IMR-90 (cell line): ENCODE results near the gene SNED1. TPM values are rescaled to one million over a fixed set of nuclear protein-coding genes. Genes with fewer than 3 reads are reported as not detected.

Experiments
- ATAC-seq: fragments of 200-7000 bp; cut with Tn5 transposase; 2 replicates; pipeline ENCODE4 v1.9.1; 2020; ENCODE audit warnings: low read depth, mild to moderate bottlenecking, moderate library complexity
- BruUV-seq: library from RNA; stranded (reverse); fragments of 400-500 nt; replicated peaks from 2 replicates; lab custom pipeline; 2021; lab: Mats Ljungman, UMichigan
- CTCF ChIA-PET: fragments of 300-600 bp; formaldehyde crosslinking; extraction: SDS; loops from one replicate; lab custom pipeline; 2021; ENCODE audit warnings: antibody characterized with exemption; lab: Yijun Ruan, JAX
- POLR2A ChIA-PET: fragments of 300-600 bp; sonication (Branson Sonifier 250); formaldehyde crosslinking; loops from one replicate; lab custom pipeline; 2022; ENCODE audit warnings: antibody characterized with exemption; ENCODE audit not compliant: unreplicated experiment; lab: Charles Lee
- DNase-seq: peaks from one replicate; pipeline ENCODE4 v3.0.0; 2013
- H2AFZ ChIP-seq: replicated peaks from 2 replicates; pipeline ENCODE3; 2013; ENCODE audit warnings: low read length, mild to moderate bottlenecking; ENCODE audit not compliant: poor library complexity
- H2AK5ac ChIP-seq: 2 replicates; pipeline ENCODE4 v1.6.1; 2013; ENCODE audit warnings: low read depth, low read length, inconsistent platforms
- H2AK9ac ChIP-seq: replicated peaks from 2 replicates; pipeline ENCODE3; 2013; ENCODE audit warnings: mild to moderate bottlenecking, low read depth, low read length, moderate library complexity; ENCODE audit not compliant: poor library complexity
- H2BK120ac ChIP-seq: 2 replicates; pipeline ENCODE4 v1.6.1; 2013; ENCODE audit warnings: low read depth, low read length, inconsistent platforms
- H2BK15ac ChIP-seq: 3 replicates; pipeline ENCODE4 v1.6.1; 2013; ENCODE audit warnings: low read depth, low read length, inconsistent platforms
- H2BK20ac ChIP-seq: 2 replicates; pipeline ENCODE4 v1.6.1; 2013; ENCODE audit warnings: low read depth, mild to moderate bottlenecking, inconsistent platforms, low read length, moderate library complexity
- H2BK5ac ChIP-seq: 2 replicates; pipeline ENCODE4 v1.6.1; 2013; ENCODE audit warnings: mild to moderate bottlenecking, low read depth, low read length, inconsistent platforms; ENCODE audit not compliant: poor library complexity, severe bottlenecking
- H3K14ac ChIP-seq: replicated peaks from 2 replicates; pipeline ENCODE4 v1.6.1; 2013; ENCODE audit warnings: low read depth, low read length, inconsistent platforms
- H3K18ac ChIP-seq: 2 replicates; pipeline ENCODE4 v1.6.1; 2013; ENCODE audit warnings: low read depth, low read length, control low read depth
- H3K23ac ChIP-seq: 2 replicates; pipeline ENCODE4 v1.6.1; 2013; ENCODE audit warnings: low read depth, low read length, inconsistent platforms
- H3K27ac ChIP-seq: 2 replicates; pipeline ENCODE4 v1.5.1; 2013; ENCODE audit warnings: mild to moderate bottlenecking, control low read depth, low read length; ENCODE audit not compliant: insufficient read depth
- H3K27me3 ChIP-seq: 2 replicates; pipeline ENCODE4 v1.6.1; 2013; ENCODE audit warnings: low read length; ENCODE audit not compliant: control insufficient read depth, insufficient read depth
- H3K36me3 ChIP-seq: 2 replicates; pipeline ENCODE4 v1.6.1; 2013; ENCODE audit warnings: low read length, mixed read lengths; ENCODE audit not compliant: control insufficient read depth, insufficient read depth
- H3K4ac ChIP-seq: 2 replicates; pipeline ENCODE4 v1.6.1; 2013; ENCODE audit warnings: low read depth, low read length, inconsistent platforms
- H3K4me1 ChIP-seq: 2 replicates; pipeline ENCODE4 v1.6.1; 2013; ENCODE audit warnings: low read length, mixed read lengths; ENCODE audit not compliant: control insufficient read depth, insufficient read depth
- H3K4me2 ChIP-seq: 2 replicates; pipeline ENCODE4 v1.6.1; 2013; ENCODE audit warnings: low read depth, mild to moderate bottlenecking, control low read depth, low read length, moderate library complexity
- H3K4me3 ChIP-seq: 2 replicates; pipeline ENCODE4 v1.5.1; 2013; ENCODE audit warnings: low read depth, mild to moderate bottlenecking, control low read depth, low read length, moderate library complexity; ENCODE audit not compliant: insufficient read depth
- H3K56ac ChIP-seq: 2 replicates; pipeline ENCODE4 v1.6.1; 2013; ENCODE audit warnings: low read length, inconsistent platforms; ENCODE audit not compliant: insufficient read depth; ENCODE audit errors: extremely low read depth
- H3K79me1 ChIP-seq, 2 experiments: 2 replicates each; pipeline ENCODE4 v1.6.1; 2013; ENCODE audit warnings: low read length in 2 of 2, inconsistent platforms in 1 of 2, low read depth in 1 of 2
- H3K9ac ChIP-seq: 2 replicates; pipeline ENCODE4 v1.6.1; 2013; ENCODE audit warnings: low read depth, low read length, control low read depth
- H3K9me1 ChIP-seq: 2 replicates; pipeline ENCODE4 v1.6.1; 2013; ENCODE audit warnings: low read length, inconsistent platforms; ENCODE audit not compliant: insufficient read depth
- H3K9me3 ChIP-seq: 2 replicates; pipeline ENCODE4 v1.6.1; 2013; ENCODE audit warnings: low read length; ENCODE audit not compliant: control insufficient read depth, insufficient read depth
- H4K20me1 ChIP-seq: 2 replicates; pipeline ENCODE4 v1.6.1; 2013; ENCODE audit warnings: low read length, inconsistent platforms; ENCODE audit not compliant: insufficient read depth
- H4K5ac ChIP-seq: 2 replicates; pipeline ENCODE4 v1.6.1; 2013; ENCODE audit warnings: mild to moderate bottlenecking, low read depth, low read length, control low read depth
- H4K8ac ChIP-seq, 2 experiments: 2 replicates each; pipeline ENCODE4 v1.6.1; 2013; ENCODE audit warnings: low read depth in 2 of 2, low read length in 2 of 2, control low read depth in 1 of 2, inconsistent platforms in 1 of 2
- H4K91ac ChIP-seq: 2 replicates; pipeline ENCODE4 v1.6.1; 2013; ENCODE audit warnings: low read depth, low read length, inconsistent platforms; ENCODE audit not compliant: insufficient read depth
- CEBPB ChIP-seq: IDR thresholded peaks from 2 replicates; pipeline ENCODE4 v1.6.1; 2012; ENCODE audit warnings: low read depth, low read length, improper control_type of control experiment
- RAD21 ChIP-seq: IDR thresholded peaks from 2 replicates; pipeline ENCODE4 v1.6.1; 2012; ENCODE audit warnings: low read length, improper control_type of control experiment
- WGBS, 2 experiments: methylation state at CpG; one replicate each; pipeline versions ENCODE4 v1.1.5 to v1.1.7; 2013; ENCODE audit warnings: missing lambda C conversion rate in 2 of 2; ENCODE audit not compliant: insufficient read length in 1 of 2; ENCODE audit errors: extremely low coverage in 2 of 2; 5-methylcytosine and 5-hydroxymethylcytosine counted together
- dilution Hi-C: fragments of 300-500 bp; cut with HindIII; formaldehyde crosslinking; loops from one replicate; pipeline ENCODE4 v1.14.3; 2018; ENCODE audit warnings: low sequenced_read_pairs; ENCODE audit not compliant: unreplicated experiment
- in situ Hi-C: fragments of 300-500 bp; cut with MboI; formaldehyde crosslinking; loops from 3 replicates; pipeline ENCODE4 v1.14.3; 2019; ENCODE audit warnings: low sequenced_read_pairs, inconsistent platforms, mixed read lengths
- intact Hi-C: fragments of 100-400 bp; cut with micrococcal nuclease; formaldehyde crosslinking; loops from 2 replicates; pipeline ENCODE4 v1.10.0; 2022
- polyA plus RNA-seq, 3 experiments: library from polyadenylated mRNA; depleted of rRNA; stranded (reverse); fragments of >200 nt; gene quantifications; 2 replicates each; pipeline ENCODE4 v1.2.3, GENCODE V29; 2012; ENCODE audit warnings: low replicate concordance in 1 of 3
- total RNA-seq: library from RNA; depleted of rRNA; stranded (reverse); fragments of >200 nt; gene quantifications from 2 replicates; pipeline ENCODE4 v1.2.3, GENCODE V29; 2012

SNED1 gene
- total and polyA plus RNA-seq, 2 of the 4 experiments (the other 2 are of a cell fraction) = 1.1 to 3.4 TPM

DNA sequence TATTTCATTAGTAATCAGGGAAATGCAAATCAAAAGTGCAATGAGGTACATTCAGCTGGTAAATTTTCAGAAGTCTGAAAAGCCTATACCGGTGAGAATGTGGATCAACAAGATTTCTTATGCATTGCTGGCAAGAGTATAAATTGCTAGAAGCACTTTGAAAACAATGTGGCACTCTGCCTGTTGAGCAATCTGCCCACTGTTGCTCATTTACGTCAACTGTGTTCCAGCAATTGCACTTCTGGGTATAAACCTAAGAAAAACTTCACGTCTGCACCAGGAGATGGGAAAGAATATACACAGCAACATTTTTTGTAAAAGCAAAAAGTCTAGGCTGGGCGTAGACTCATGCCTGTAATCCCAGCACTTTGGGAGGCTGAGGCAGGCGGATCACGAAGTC, 62.9 kb downstream of the SNED1 start:
- Histone ChIP-seq H4K20me1 (no peaks in the 10 kb centered on the region), H3K23ac (no peak overlapping the region), H2BK15ac (no peak overlapping the region), H3K79me1 (no peaks in the 10 kb centered on the region), H3K9ac (no peak overlapping the region), H4K91ac (no peak overlapping the region), H2BK120ac (no peak overlapping the region), H3K14ac (no peak overlapping the region), H3K4me1 (no peaks in the 10 kb centered on the region), H3K9me3 (no peaks in the 10 kb centered on the region), H2AK9ac (no peak overlapping the region), H2BK20ac (no peak overlapping the region), H3K9me1 (no peaks in the 10 kb centered on the region), H3K4me2 (no peak overlapping the region), H2AK5ac (no peak overlapping the region), H3K36me3 (peaks cover 5% of the 10 kb centered on the region; the same call in 1 of the 2 replicates), H4K8ac (no peak overlapping the region), H3K4me3 (no peak overlapping the region), H3K18ac (no peak overlapping the region), H3K4ac (no peak overlapping the region), H4K5ac (no peak overlapping the region), H2BK5ac (no peak overlapping the region), H2AFZ (no peak overlapping the region), H3K27ac (no peak overlapping the region), H3K56ac (no peak overlapping the region), H3K27me3 (no peaks in the 10 kb centered on the region)
- BruUV-seq = no TSS peak
- in situ Hi-C loops (no loop called here), intact Hi-C loops (loop anchor here (5.0 kb wide), 1 partner anchor 149 kb away; no protein-coding TSS in a partner anchor), dilution Hi-C loops (no loop called here)
- peak; percentile 24; the same call in 1 of the 2 replicates for ATAC-seq
- TF ChIP-seq RAD21 (no peak), CEBPB (peak; percentile 61)
- ChIA-PET POLR2A (no interaction called here), CTCF (no interaction called here)
- no CpG with 5 or more reads among the region's 6 CpGs for WGBS, 2 experiments
- DNase-seq = peak; percentile 29
